Spleen (tissue), 7 donors: Measurements from ENCODE around the gene METTL25.

Experiments
- CTCF ChIP-seq, 11 experiments: fragments of 200-600 bp in 7 of 11; fragments of 450-650 bp in 4 of 11; sonication (generic) in 4 of 11; IDR thresholded peaks in 8 of 11; conservative IDR thresholded peaks in 3 of 11; 1 replicate in 7 of 11; 2 replicates in 4 of 11; pipeline versions ENCODE4 v1.4.0 to v1.8.0; 2016 to 2021; ENCODE audit warnings: antibody characterized with exemption in 11 of 11, inconsistent platforms in 4 of 11, mild to moderate bottlenecking in 1 of 11
- POLR2A ChIP-seq, 3 donors: fragments of 450-650 bp; IDR thresholded peaks; one replicate each; pipeline ENCODE4 v1.5.1; 2017; ENCODE audit warnings: antibody characterized with exemption in 3 of 3, mild to moderate bottlenecking in 1 of 3
- POLR2AphosphoS5 ChIP-seq, 3 donors: sonication (generic); formaldehyde crosslinking; IDR thresholded peaks; one replicate each; pipeline ENCODE4 v1.5.1; 2017; ENCODE audit warnings: antibody characterized with exemption in 3 of 3
- donor health status: DM: no; HTN: no; CAD: no; lungs with moderate emphysema.
- donor health status: DM: no; HTN: no; CAD: no.
- donor health status: DM: no; HTN: no; CAD: no.

GRCh38 chr12:82414926-82415325 lies 56.6 kb downstream of the METTL25 start:
- TF ChIP-seq CTCF (IDR thresholded peaks at IDR 0.05 in 8 of 11, conservative IDR thresholded peaks at IDR 0.05 in 3 of 11) = no peak
- TF ChIP-seq POLR2A (IDR thresholded peaks at IDR 0.05) = no peak
- no peak for TF ChIP-seq POLR2AphosphoS5 (IDR thresholded peaks at IDR 0.05)
